Karpas-422 (cell line): ENCODE results near the gene DENND2D. TPM values are rescaled to one million over a fixed set of nuclear protein-coding genes. Genes with fewer than 3 reads are reported as not detected.

Experiments
- DNase-seq: peaks from one replicate; pipeline ENCODE4 v3.0.0-alpha.2; 2015
- H2AFZ ChIP-seq: fragments of 200-600 bp; sonication (generic); 2 replicates; pipeline ENCODE4 v1.6.1; 2014; ENCODE audit warnings: antibody characterized with exemption, low read length, mixed read lengths
- H3K27ac ChIP-seq: fragments of 200-600 bp; sonication (generic); 2 replicates; pipeline ENCODE4 v1.5.1; 2014; ENCODE audit warnings: mild to moderate bottlenecking, low read length, moderate library complexity
- H3K27me3 ChIP-seq: fragments of 200-600 bp; sonication (generic); 2 replicates; pipeline ENCODE4 v1.6.1; 2014; ENCODE audit warnings: low read length, mixed read lengths
- H3K36me3 ChIP-seq: fragments of 200-600 bp; sonication (generic); 2 replicates; pipeline ENCODE4 v1.6.1; 2014; ENCODE audit warnings: low read length, mixed read lengths; ENCODE audit not compliant: insufficient read depth
- H3K4me1 ChIP-seq: fragments of 200-600 bp; sonication (generic); 2 replicates; pipeline ENCODE4 v1.6.1; 2014; ENCODE audit warnings: mild to moderate bottlenecking, low read length, mixed read lengths
- H3K4me2 ChIP-seq: fragments of 200-600 bp; sonication (generic); 2 replicates; pipeline ENCODE4 v1.6.1; 2014; ENCODE audit warnings: low read length, low read depth, mild to moderate bottlenecking; ENCODE audit not compliant: poor library complexity, severe bottlenecking
- H3K4me3 ChIP-seq: fragments of 200-600 bp; sonication (generic); 2 replicates; pipeline ENCODE4 v1.5.1; 2014; ENCODE audit warnings: mild to moderate bottlenecking, antibody characterized with exemption, low read length, mixed read lengths
- H3K79me2 ChIP-seq: fragments of 200-600 bp; sonication (generic); 2 replicates; pipeline ENCODE4 v1.6.1; 2014; ENCODE audit warnings: mild to moderate bottlenecking, low read length, mixed read lengths
- H3K9ac ChIP-seq: fragments of 200-600 bp; sonication (generic); 2 replicates; pipeline ENCODE4 v1.6.0; 2014; ENCODE audit warnings: low read length
- H3K9me2 ChIP-seq: fragments of 200-600 bp; sonication (generic), shearing (Covaris generic); replicated peaks from 2 replicates; pipeline ENCODE4 v1.6.0; 2014; ENCODE audit warnings: mild to moderate bottlenecking, low read length, moderate library complexity; ENCODE audit not compliant: insufficient read depth
- H3K9me3 ChIP-seq: fragments of 300-700, 200-600 bp; sonication (generic); 2 replicates; pipeline ENCODE4 v1.6.1; 2014; ENCODE audit warnings: low read length, mixed read lengths
- H4K20me1 ChIP-seq: fragments of 200-600 bp; sonication (generic); 2 replicates; pipeline ENCODE4 v1.6.1; 2014; ENCODE audit warnings: mild to moderate bottlenecking, antibody characterized with exemption, low read length, low read depth; ENCODE audit not compliant: insufficient read depth
- total RNA-seq: library from RNA; depleted of rRNA; stranded (reverse); fragments of >200 nt; shearing (Covaris generic); gene quantifications from 2 replicates; pipeline ENCODE4 v1.2.3, GENCODE V29; 2014; ENCODE audit warnings: low replicate concordance

DENND2D gene
- total RNA-seq, 1 experiment from 2014 or later, result 90.9 TPM

GRCh38 chr1:111147948-111148347 is 52.5 kb downstream of the DENND2D start:
- Histone ChIP-seq H3K4me1 (peaks cover 76% of the 10 kb centered on the region), H3K27ac (peak overlapping the region; percentile 39; the same call in 1 of the 2 replicates), H4K20me1 (no peaks in the 10 kb centered on the region), H3K9ac (no peak overlapping the region), H3K4me3 (no peak overlapping the region), H3K36me3 (peaks cover 77% of the 10 kb centered on the region), H2AFZ (no peak overlapping the region), H3K27me3 (no peaks in the 10 kb centered on the region), H3K9me2 (no peaks in the 10 kb centered on the region), H3K4me2 (no peak overlapping the region), H3K9me3 (no peaks in the 10 kb centered on the region), H3K79me2 (peaks cover 100% of the 10 kb centered on the region)
- no peak for DNase-seq

GRCh38 chr1:111145963-111146768 is 54.3 kb downstream of the DENND2D start:
- Histone ChIP-seq H3K9ac (no peak overlapping the region), H3K27me3 (no peaks in the 10 kb centered on the region), H3K9me3 (no peaks in the 10 kb centered on the region), H3K79me2 (peaks cover 100% of the 10 kb centered on the region), H3K4me3 (no peak overlapping the region), H3K36me3 (peaks cover 62% of the 10 kb centered on the region), H3K9me2 (no peaks in the 10 kb centered on the region), H3K27ac (peak overlapping the region; percentile 29), H3K4me2 (peak overlapping the region; percentile 12), H4K20me1 (0 out of 2 replicates have a peak, but pooled peaks cover 2% of the 10 kb centered on the region), H2AFZ (no peak overlapping the region), H3K4me1 (peaks cover 83% of the 10 kb centered on the region)
- DNase-seq, result no peak

- peak overlapping the region; percentile 12 for H3K4me2 ChIP-seq
- no peaks in the 10 kb centered on the region for H3K9me3 ChIP-seq
- peaks cover 83% of the 10 kb centered on the region for H3K4me1 ChIP-seq
- H4K20me1 ChIP-seq, result peaks cover 8% of the 10 kb centered on the region; the same call in 1 of the 2 replicates
- no peak overlapping the region for H2AFZ ChIP-seq
- H3K79me2 ChIP-seq, result peaks cover 100% of the 10 kb centered on the region
- H3K9me2 ChIP-seq, result no peaks in the 10 kb centered on the region
- no peak for DNase-seq
- H3K27ac ChIP-seq, result peak overlapping the region; percentile 29; the same call in 1 of the 2 replicates
- peaks cover 57% of the 10 kb centered on the region for H3K36me3 ChIP-seq
- no peak overlapping the region for H3K9ac ChIP-seq
- H3K27me3 ChIP-seq, result no peaks in the 10 kb centered on the region
- H3K4me3 ChIP-seq, result no peak overlapping the region
These were observed 54.9 kb downstream of the DENND2D start for GRCh38 chr1:111145542-111145941.

- Histone ChIP-seq H3K27me3 (no peaks in the 10 kb centered on the region), H2AFZ (no peak overlapping the region), H3K79me2 (peaks cover 98% of the 10 kb centered on the region), H3K36me3 (peaks cover 35% of the 10 kb centered on the region), H4K20me1 (peaks cover 8% of the 10 kb centered on the region; the same call in 1 of the 2 replicates), H3K4me2 (peak overlapping the region; percentile 98), H3K9me3 (no peaks in the 10 kb centered on the region), H3K9ac (peak overlapping the region; percentile 98), H3K9me2 (no peaks in the 10 kb centered on the region), H3K4me1 (peaks cover 72% of the 10 kb centered on the region), H3K27ac (peak overlapping the region; percentile 90), H3K4me3 (peak overlapping the region; percentile 96)
- peak; percentile 62 for DNase-seq
These were observed 58.0 kb downstream of the DENND2D start for GRCh38 chr1:111142356-111142975.

GRCh38 chr1:111141245-111142220 is 58.9 kb downstream of the DENND2D start:
- Histone ChIP-seq H3K4me1 (peaks cover 69% of the 10 kb centered on the region), H3K4me3 (peak overlapping the region; percentile 96)

GRCh38 chr1:111140680-111140967 is 59.8 kb downstream of the DENND2D start:
- H4K20me1 ChIP-seq, result peaks cover 8% of the 10 kb centered on the region; the same call in 1 of the 2 replicates
- peak; percentile 73 for DNase-seq

More at GRCh38 chr1:111141245-111142220, 58.9 kb downstream of the DENND2D start:
- Histone ChIP-seq H2AFZ (no peak overlapping the region), H3K79me2 (peaks cover 93% of the 10 kb centered on the region), H3K27me3 (no peaks in the 10 kb centered on the region), H3K27ac (peak overlapping the region; percentile 90), H3K9me3 (no peaks in the 10 kb centered on the region), H4K20me1 (peaks cover 8% of the 10 kb centered on the region; the same call in 1 of the 2 replicates), H3K9me2 (no peaks in the 10 kb centered on the region), H3K9ac (peak overlapping the region; percentile 98), H3K4me2 (peak overlapping the region; percentile 98), H3K36me3 (peaks cover 32% of the 10 kb centered on the region; the same call in 1 of the 2 replicates)
- DNase-seq, result no peak

GRCh38 chr1:111139956-111140679 is 60.3 kb downstream of the DENND2D start, which contains the start of the genes CEPT1 and DRAM2:
TSS of gene CEPT1 (plus strand) at chr1:111140223. CDS start at chr1:111147715, 7,492 bp downstream.
TSS of gene DRAM2 (minus strand) at chr1:111140093. CDS start at chr1:111131554, 8,539 bp downstream.
- H3K4me1 ChIP-seq, result peaks cover 68% of the 10 kb centered on the region
- peak within 1 kb of the TSS; percentile 96 for H3K4me3 ChIP-seq
- peaks cover 8% of the 10 kb centered on the region; the same call in 1 of the 2 replicates for H4K20me1 ChIP-seq
- DNase-seq, result peak; percentile 98
- peak within 1 kb of the TSS; percentile 67; the same call in 1 of the 2 replicates for H2AFZ ChIP-seq
- peak within 1 kb of the TSS; percentile 90 for H3K27ac ChIP-seq
- H3K4me2 ChIP-seq, result peak within 1 kb of the TSS; percentile 98
- peaks cover 33% of the 10 kb centered on the region for H3K36me3 ChIP-seq
- H3K79me2 ChIP-seq, result peaks cover 82% of the 10 kb centered on the region
- H3K9ac ChIP-seq, result peak within 1 kb of the TSS; percentile 98
- no peaks in the 10 kb centered on the region for H3K9me3 ChIP-seq
- H3K27me3 ChIP-seq, result no peaks in the 10 kb centered on the region
- H3K9me2 ChIP-seq, result no peaks in the 10 kb centered on the region

More at GRCh38 chr1:111140680-111140967, 59.8 kb downstream of the DENND2D start:
- Histone ChIP-seq H2AFZ (no peak overlapping the region; the same call in 1 of the 2 replicates), H3K4me3 (peak overlapping the region; percentile 96), H3K4me2 (peak overlapping the region; percentile 98), H3K27me3 (no peaks in the 10 kb centered on the region), H3K79me2 (peaks cover 87% of the 10 kb centered on the region), H3K9ac (peak overlapping the region; percentile 98), H3K9me3 (no peaks in the 10 kb centered on the region), H3K36me3 (peaks cover 33% of the 10 kb centered on the region; the same call in 1 of the 2 replicates), H3K4me1 (peaks cover 68% of the 10 kb centered on the region), H3K9me2 (no peaks in the 10 kb centered on the region), H3K27ac (peak overlapping the region; percentile 90)
